ENCODE results near the gene CNTNAP2.
"Not testable (repeated sequence)": the region's sequence is repeated elsewhere in the genome, so short reads cannot be mapped to it uniquely, and the experiment has no call there.

CNTNAP2 gene

DNA sequence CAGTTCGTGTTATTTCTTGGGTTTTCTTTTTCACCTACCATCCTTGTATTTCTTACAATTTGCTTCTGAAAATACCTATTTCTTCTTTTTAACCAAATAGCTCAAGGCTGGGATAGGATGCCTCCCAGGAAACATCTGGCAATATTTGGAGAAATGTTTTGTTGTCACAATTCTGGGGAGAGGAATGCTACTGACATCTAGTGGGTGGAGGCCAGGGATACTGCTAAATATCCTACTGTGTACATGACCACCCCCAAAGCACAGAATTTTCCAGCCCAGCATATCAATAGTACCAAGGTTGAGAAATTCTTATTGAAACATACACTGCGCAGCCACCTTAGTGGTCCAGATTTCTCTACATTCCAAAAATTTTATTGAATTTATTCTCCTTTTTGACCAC, 55.5 kb downstream of the CNTNAP2 start:
- no peak for DNase-seq

DNA sequence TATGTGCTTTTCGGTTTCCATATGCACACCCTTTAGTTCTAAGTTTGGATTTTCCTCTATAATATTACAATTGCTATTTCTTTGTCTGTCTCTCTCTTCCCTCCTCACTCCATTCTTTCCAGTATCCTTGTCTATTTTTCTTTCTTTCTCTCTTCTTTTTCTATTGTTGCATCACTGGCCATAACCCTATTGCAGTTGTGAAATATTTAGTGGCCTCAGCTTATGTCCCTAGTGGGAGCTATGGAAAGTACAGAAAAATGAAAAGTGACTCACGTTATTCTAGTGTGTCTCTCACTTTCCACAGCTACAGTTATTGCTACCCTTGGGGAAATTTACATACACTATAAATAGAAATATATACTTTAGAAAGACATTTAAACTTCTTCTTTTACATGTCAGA, 59.1 kb downstream of the CNTNAP2 start:
- DNase-seq = no peak

DNA sequence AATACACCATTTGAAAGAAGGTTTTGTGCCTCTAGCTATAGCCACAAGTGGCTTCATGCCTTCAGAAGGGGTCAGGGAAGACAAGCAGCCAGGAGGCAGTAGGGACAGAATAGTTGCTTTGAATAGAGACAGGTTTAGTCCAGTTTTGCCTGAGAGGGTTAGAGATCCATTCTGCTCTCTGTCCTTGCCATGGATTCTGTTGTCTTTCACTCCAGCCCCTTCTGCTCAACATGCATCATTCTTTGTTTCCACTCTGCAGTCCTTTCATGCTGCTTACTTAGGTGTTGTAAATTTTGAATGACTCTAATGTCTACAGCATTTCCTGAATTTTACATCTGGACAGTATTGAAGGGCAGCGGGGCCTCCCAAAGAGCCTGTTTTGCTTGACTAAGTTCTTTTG, 60.3 kb downstream of the CNTNAP2 start:
- no peak for DNase-seq

GRCh38 chr7:146177301-146177700, 60.7 kb downstream of the CNTNAP2 start:
- no peak for DNase-seq

GRCh38 chr7:146185844-146186243, 69.2 kb downstream of the CNTNAP2 start:
- no peak for DNase-seq

GRCh38 chr7:146191428-146191827, 74.8 kb downstream of the CNTNAP2 start:
- not testable (repeated sequence) for DNase-seq

- no peak for DNase-seq
Observed at GRCh38 chr7:146201945-146202344, 85.3 kb downstream of the CNTNAP2 start.

GRCh38 chr7:146206270-146206669, 89.7 kb downstream of the CNTNAP2 start:
- no peak for DNase-seq

GRCh38 chr7:146208492-146208891, 91.9 kb downstream of the CNTNAP2 start:
- DNase-seq = no peak

DNA sequence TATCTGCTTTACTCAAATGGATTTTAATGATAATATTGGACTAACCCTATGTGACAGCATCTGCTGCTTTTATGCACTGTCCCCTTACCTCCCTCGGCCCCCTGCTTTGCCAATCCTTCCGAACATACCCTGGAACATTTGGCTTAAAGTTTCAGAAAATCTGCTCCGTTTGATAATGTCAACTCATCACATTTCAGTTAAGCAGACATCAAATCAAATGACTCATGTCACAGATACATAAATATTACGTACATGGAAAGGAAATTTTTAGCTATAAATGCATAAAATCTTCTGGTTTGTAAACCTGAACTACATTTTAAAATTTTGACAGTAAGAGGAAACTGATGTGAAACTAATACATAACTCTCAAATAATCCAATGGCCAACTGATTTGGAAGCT, 98.2 kb downstream of the CNTNAP2 start:
- DNase-seq = no peak

- DNase-seq = no peak
Observed at GRCh38 chr7:146216396-146217041, 99.9 kb downstream of the CNTNAP2 start.

DNA sequence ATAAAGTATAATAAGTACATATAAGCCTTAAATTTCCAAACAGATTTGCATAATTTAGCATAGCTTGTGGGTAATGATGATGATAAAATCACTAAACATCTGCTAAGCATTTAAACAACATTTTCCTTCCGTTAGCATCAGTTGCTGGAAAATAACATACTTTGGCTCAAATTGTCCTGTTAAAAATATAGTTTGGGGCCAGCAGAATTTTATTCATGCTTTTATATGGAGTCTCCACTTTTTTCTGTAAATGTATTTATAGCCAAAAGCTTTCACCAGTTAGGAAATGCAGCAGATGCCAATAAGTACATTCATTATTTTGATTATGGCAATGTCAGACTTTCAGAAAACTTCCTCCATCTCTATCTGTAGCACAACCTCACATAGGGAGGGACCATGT, 107.2 kb downstream of the CNTNAP2 start:
- no peak for DNase-seq

GRCh38 chr7:146232604-146233003, 116.0 kb downstream of the CNTNAP2 start:
- no peak for DNase-seq

DNA sequence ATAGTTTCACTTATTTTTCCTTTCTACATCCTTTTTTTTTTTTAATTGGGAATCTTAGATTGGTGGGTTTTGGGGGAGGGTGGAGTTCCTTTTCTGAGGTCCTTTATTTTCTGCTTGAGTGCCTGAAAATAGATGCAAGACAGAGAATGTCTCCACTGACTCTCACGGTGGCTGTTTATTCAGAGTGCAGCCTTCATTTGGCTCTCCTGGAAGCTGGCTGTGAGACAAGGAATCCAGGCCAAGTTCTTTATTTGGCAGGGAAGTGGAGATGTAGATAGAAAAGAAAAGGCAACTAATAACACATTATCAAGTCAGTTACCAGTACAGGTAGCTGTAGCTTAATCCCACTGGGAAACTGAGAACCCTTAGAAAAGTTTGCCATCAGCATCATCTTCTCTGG, 118.6 kb downstream of the CNTNAP2 start:
- no peak for DNase-seq

- DNase-seq = no peak
Observed at GRCh38 chr7:146242661-146243060, 126.1 kb downstream of the CNTNAP2 start.

GRCh38 chr7:146247991-146248390, 131.4 kb downstream of the CNTNAP2 start:
- not testable (repeated sequence) for DNase-seq

GRCh38 chr7:146248744-146249143, 132.1 kb downstream of the CNTNAP2 start:
- DNase-seq = not testable (repeated sequence)

- no peak for DNase-seq
Observed at GRCh38 chr7:146249272-146249671, 132.7 kb downstream of the CNTNAP2 start.

DNA sequence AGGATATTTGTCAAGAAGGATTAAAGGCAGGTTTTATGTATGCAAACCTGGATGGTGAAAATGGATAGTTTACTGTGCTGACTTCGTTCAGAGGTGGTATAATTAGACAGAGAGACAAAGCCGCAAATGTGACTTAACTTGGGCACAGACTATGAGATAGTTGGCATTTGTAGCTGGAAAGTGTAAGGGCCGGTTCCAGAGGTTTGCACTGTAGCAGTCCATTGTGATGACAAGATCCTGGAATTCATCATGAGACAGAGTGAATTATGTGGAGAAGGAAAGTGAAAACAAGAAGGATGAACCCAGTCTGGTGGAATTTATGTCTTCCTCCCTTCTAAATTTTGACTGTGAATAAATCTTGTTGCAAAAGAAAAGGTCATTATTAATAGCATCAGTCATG, 139.0 kb downstream of the CNTNAP2 start:
- no peak for DNase-seq

- no peak for DNase-seq
Observed at GRCh38 chr7:146262527-146262926, 145.9 kb downstream of the CNTNAP2 start.

GRCh38 chr7:146276888-146277287, 160.3 kb downstream of the CNTNAP2 start:
- DNase-seq = no peak

DNA sequence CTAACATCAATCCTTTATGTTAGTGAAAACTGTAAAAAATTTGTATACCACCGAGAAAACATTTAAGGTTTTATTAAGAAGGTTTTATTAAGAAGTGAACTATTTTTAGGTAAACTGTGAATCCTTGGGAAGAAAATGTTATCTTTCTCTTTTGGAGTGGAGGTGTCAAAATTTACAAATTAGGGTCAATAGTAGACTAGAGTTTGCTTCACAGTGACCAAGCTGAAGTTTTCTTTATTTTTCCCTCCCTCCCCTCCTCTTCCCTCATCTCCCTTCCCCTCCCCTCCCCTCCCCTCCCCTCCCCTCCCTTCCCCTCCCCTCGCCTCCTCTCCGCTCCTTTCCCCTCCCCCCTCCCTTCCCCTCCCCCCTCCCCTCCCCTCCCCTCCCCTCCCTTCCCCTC, 168.8 kb downstream of the CNTNAP2 start:
- no peak for DNase-seq

- DNase-seq = no peak
Observed at GRCh38 chr7:146290746-146291145, 174.1 kb downstream of the CNTNAP2 start.

DNA sequence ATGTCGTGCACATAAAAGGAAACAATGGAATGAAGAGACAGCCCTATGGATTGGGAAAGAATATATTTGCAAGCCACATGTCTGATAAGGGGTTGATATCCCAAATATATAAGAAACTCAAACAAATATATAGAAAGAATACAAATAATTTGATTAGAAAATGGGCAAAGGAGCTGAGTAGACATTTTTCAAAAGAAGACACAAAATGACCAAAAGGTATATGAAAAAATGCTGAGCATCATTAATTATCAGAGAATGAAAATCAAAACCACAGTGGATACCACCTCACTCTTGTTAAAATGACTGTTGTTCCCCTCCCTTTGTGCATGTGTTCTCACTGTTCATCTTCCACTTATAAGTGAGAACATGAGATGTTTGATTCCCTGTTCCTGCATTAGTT, 175.3 kb downstream of the CNTNAP2 start:
- no peak for DNase-seq

GRCh38 chr7:146296028-146296427, 179.4 kb downstream of the CNTNAP2 start:
- DNase-seq = no peak

DNA sequence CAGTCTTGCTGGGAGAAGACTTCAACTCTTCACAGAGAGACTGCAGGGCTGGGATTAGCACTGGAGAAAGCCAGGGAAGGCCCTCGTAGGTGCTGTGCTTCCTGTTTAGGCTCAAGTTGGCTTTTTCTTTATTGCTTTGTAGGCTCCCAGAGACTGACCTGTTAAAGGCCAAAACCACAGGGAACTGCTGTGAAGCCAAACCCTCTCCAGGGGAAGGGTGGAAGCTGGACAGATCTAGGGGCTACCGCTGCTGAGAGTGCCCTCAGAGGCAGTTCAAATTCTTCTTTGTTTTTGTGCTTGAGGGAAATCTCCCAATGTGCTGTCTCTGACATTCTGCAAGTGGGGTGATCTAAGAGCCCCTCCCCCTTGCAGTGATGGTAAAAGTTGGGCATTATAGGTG, 198.4 kb downstream of the CNTNAP2 start:
- DNase-seq = no peak
